Measurements from ENCODE around the gene BLM. TPM values are rescaled to one million over a fixed set of nuclear protein-coding genes. Genes with fewer than 3 reads are reported as not detected.

The BLM gene
- total RNA-seq, 1 donor from 2014 or later: 1.5 TPM

- intact Hi-C loops (cut with DNase I): no loop called here
- Histone ChIP-seq H3K27me3 (no peaks in the 10 kb centered on the region), H3K27ac (no peak overlapping the region), H3K36me3 (no peaks in the 10 kb centered on the region), H3K4me1 (peaks cover 19% of the 10 kb centered on the region), H3K9me3 (no peaks in the 10 kb centered on the region), H3K4me3 (no peak overlapping the region)
- TF ChIP-seq CTCF (IDR thresholded peaks at IDR 0.05): no peak
- ATAC-seq (no peak), DNase-seq (no peak)
Measured at GRCh38 chr15:90864507-90864906, 147.4 kb downstream of the BLM start.

DNA sequence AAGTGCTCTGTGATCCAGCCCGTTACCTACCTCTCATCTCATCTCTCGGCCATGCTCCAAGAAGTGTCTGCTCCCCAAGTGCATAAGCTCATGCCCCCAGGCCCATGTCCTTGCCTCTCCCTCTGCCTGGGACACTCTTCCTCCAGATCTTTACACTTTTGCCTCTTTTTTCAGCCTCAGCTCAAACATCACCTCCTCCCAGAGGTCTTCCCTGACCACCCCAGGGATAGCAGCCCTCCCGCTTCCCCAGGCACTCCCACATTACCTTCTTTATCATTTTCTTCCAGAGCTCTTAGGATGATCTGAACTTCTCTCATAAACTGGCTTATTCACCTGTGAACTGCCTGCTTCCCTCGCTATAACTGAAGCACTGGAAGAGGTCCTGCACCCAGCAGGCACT, 148.6 kb downstream of the BLM start:
- H3K9me3 ChIP-seq: no peaks in the 10 kb centered on the region
- peaks cover 31% of the 10 kb centered on the region for H3K4me1 ChIP-seq
- no peaks in the 10 kb centered on the region for H3K27me3 ChIP-seq
- no peak overlapping the region for H3K4me3 ChIP-seq
- no peak for TF ChIP-seq CTCF (IDR thresholded peaks at IDR 0.05)
- intact Hi-C loops (cut with DNase I): no loop called here
- H3K36me3 ChIP-seq: no peaks in the 10 kb centered on the region
- ATAC-seq (no peak), DNase-seq (no peak)
- peak overlapping the region; percentile 43 for H3K27ac ChIP-seq

Other genes starting within 250 kb of the BLM start
- 49.0 TPM for gene CRTC3, start 187.4 kb upstream of the BLM start, total RNA-seq
- 104 TPM for gene FURIN, start 151.2 kb downstream of the BLM start, total RNA-seq
- 48.0 TPM for gene FES, start 167.2 kb downstream of the BLM start, total RNA-seq
- 94.0 TPM for gene MAN2A2, start 186.0 kb downstream of the BLM start, total RNA-seq
- 12.4 TPM for gene HDDC3, start 215.2 kb downstream of the BLM start, total RNA-seq
- gene UNC45A, start 217.9 kb downstream of the BLM start, total RNA-seq: 60.9 TPM
- gene RCCD1, start 237.5 kb downstream of the BLM start, total RNA-seq: 8.6 TPM